Chondrocyte (in vitro differentiated cells): Measurements from ENCODE around the gene LRRC23. TPM values are rescaled to one million over a fixed set of nuclear protein-coding genes. Genes with fewer than 3 reads are reported as not detected.

Source experiments
- DNase-seq: peaks from one replicate; pipeline ENCODE4 v3.0.0; 2021; ENCODE audit warnings: mixed read lengths, low spot score
- H3K27ac Mint-ChIP-seq: one replicate; pipeline ENCODE4 v1.8.0; 2021; ENCODE audit warnings: mild to moderate bottlenecking, moderate library complexity, mixed read lengths; ENCODE audit not compliant: unreplicated experiment
- H3K27me3 Mint-ChIP-seq: 2 replicates; pipeline ENCODE4 v1.8.0; 2021; ENCODE audit warnings: low read depth, mixed read lengths
- H3K36me3 Mint-ChIP-seq: 2 replicates; pipeline ENCODE4 v1.8.0; 2021; ENCODE audit warnings: low read depth, mixed read lengths
- H3K4me1 Mint-ChIP-seq: 2 replicates; pipeline ENCODE4 v1.8.0; 2021; ENCODE audit warnings: low read depth, mild to moderate bottlenecking, mixed read lengths
- H3K4me3 Mint-ChIP-seq: one replicate; pipeline ENCODE4 v1.8.0; 2021; ENCODE audit warnings: mild to moderate bottlenecking, moderate library complexity, mixed read lengths; ENCODE audit not compliant: unreplicated experiment
- H3K9me3 Mint-ChIP-seq: 2 replicates; pipeline ENCODE4 v1.8.0; 2021; ENCODE audit warnings: low read depth, mixed read lengths
- CTCF ChIP-seq: fragments of 200-600 bp; sonication (generic); IDR thresholded peaks from 2 replicates; pipeline ENCODE4 v1.5.0; 2021; ENCODE audit warnings: antibody characterized with exemption, mild to moderate bottlenecking, moderate library complexity
- long read RNA-seq: library from polyadenylated mRNA; stranded (forward); transcript quantifications from one replicate; pipeline ENCODE4 v2.0.0, GENCODE V29; 2021
- total RNA-seq: library from RNA; stranded (reverse); gene quantifications from 3 replicates; pipeline ENCODE4 v1.2.1, GENCODE V29; 2021

The LRRC23 gene
- total RNA-seq, result 6.3 to 9.3 TPM (median 7.6 TPM) in 3 replicates
- long read RNA-seq, partial matches to known transcripts, result 0 of 10 reads
- long read RNA-seq, other reads (novel, unspliced or antisense), result 6 of 10 reads

GRCh38 chr12:6904280-6905276 is at the start of gene LRRC23:
Gene LRRC23 (plus strand): TSS chr12:6904822. CDS start chr12:6905634, 812 bp downstream.
- DNase-seq, result peak; percentile 96
- H3K9me3 Mint-ChIP-seq, result no peaks in the 10 kb centered on the region
- H3K27ac Mint-ChIP-seq, result peak within 1 kb of the TSS; percentile 45
- H3K27me3 Mint-ChIP-seq, result no peaks in the 10 kb centered on the region
- TF ChIP-seq CTCF, result no peak
- H3K4me1 Mint-ChIP-seq, result no peaks in the 10 kb centered on the region
- H3K4me3 Mint-ChIP-seq, result no peak within 1 kb of the TSS
- no peaks in the 10 kb centered on the region for H3K36me3 Mint-ChIP-seq

- Mint-ChIP-seq H3K27me3 (no peaks in the 10 kb centered on the region), H3K4me1 (peaks cover 29% of the 10 kb centered on the region), H3K4me3 (no peak overlapping the region), H3K27ac (no peak overlapping the region), H3K9me3 (no peaks in the 10 kb centered on the region), H3K36me3 (peaks cover 25% of the 10 kb centered on the region)
- no peak for TF ChIP-seq CTCF
- no peak for DNase-seq
Measured at GRCh38 chr12:6855322-6855721, 49.3 kb upstream of the LRRC23 start.

- Mint-ChIP-seq H3K9me3 (no peaks in the 10 kb centered on the region), H3K27ac (no peak overlapping the region), H3K4me3 (no peak overlapping the region), H3K4me1 (peaks cover 10% of the 10 kb centered on the region), H3K27me3 (no peaks in the 10 kb centered on the region), H3K36me3 (peaks cover 46% of the 10 kb centered on the region)
- DNase-seq, result no peak
- no peak for TF ChIP-seq CTCF
Measured at GRCh38 chr12:6858799-6859198, 45.8 kb upstream of the LRRC23 start.

- TF ChIP-seq CTCF, result no peak
- Mint-ChIP-seq H3K4me3 (no peak overlapping the region), H3K36me3 (peaks cover 49% of the 10 kb centered on the region), H3K9me3 (no peaks in the 10 kb centered on the region), H3K27ac (no peak overlapping the region), H3K27me3 (no peaks in the 10 kb centered on the region), H3K4me1 (no peaks in the 10 kb centered on the region)
- DNase-seq, result peak; percentile 52
Measured at GRCh38 chr12:6860116-6860515, 44.5 kb upstream of the LRRC23 start.

- Mint-ChIP-seq H3K4me3 (no peak overlapping the region), H3K9me3 (no peaks in the 10 kb centered on the region), H3K27me3 (no peaks in the 10 kb centered on the region), H3K4me1 (no peaks in the 10 kb centered on the region), H3K27ac (no peak overlapping the region), H3K36me3 (peaks cover 52% of the 10 kb centered on the region)
- TF ChIP-seq CTCF, result no peak
- DNase-seq, result peak; percentile 57
Measured at GRCh38 chr12:6860942-6861341, 43.7 kb upstream of the LRRC23 start.
